Stomach (tissue), 9 donors: ENCODE data around the gene BCAS3. TPM values are rescaled to one million over a fixed set of nuclear protein-coding genes. Genes with fewer than 3 reads are reported as not detected.

Experiments
- DNase-seq, 2 donors: peaks; one replicate each; pipeline versions ENCODE4 v3.0.0 to v3.0.0-alpha.2; 2013 to 2019
- H3K27ac ChIP-seq, 5 donors: fragments of 200-600 bp in 4 of 5; sonication (generic) in 4 of 5; one replicate each; pipeline ENCODE4 v1.5.1; 2013 to 2019; ENCODE audit warnings: mild to moderate bottlenecking in 1 of 5, moderate library complexity in 1 of 5
- H3K27me3 ChIP-seq, 3 donors: fragments of 200-600 bp; sonication (generic); one replicate each; pipeline ENCODE4 v1.5.1; 2017 to 2019; ENCODE audit warnings: mixed run types in 1 of 3
- H3K36me3 ChIP-seq, 4 donors: fragments of 200-600 bp; sonication (generic); 1 replicate in 3 of 4; 2 replicates in 1 of 4; pipeline ENCODE4 v1.5.1; 2016 to 2019
- H3K4me1 ChIP-seq, 4 donors: fragments of 200-600 bp; sonication (generic); one replicate each; pipeline ENCODE4 v1.5.1; 2016 to 2019
- H3K4me3 ChIP-seq, 4 donors: fragments of 200-600 bp; sonication (generic) in 3 of 4; one replicate each; pipeline ENCODE4 v1.5.1; 2016 to 2019; ENCODE audit warnings: mild to moderate bottlenecking in 1 of 4
- H3K9me3 ChIP-seq, 4 donors: fragments of 200-600 bp; sonication (generic); one replicate each; pipeline ENCODE4 v1.5.1; 2016 to 2019
- EP300 ChIP-seq: sonication (generic); formaldehyde crosslinking; IDR thresholded peaks from one replicate; pipeline ENCODE4 v1.6.1; 2017; ENCODE audit warnings: antibody characterized with exemption
- POLR2A ChIP-seq, 4 donors: fragments of 450-650 bp; IDR thresholded peaks; one replicate each; pipeline ENCODE4 v1.6.1; 2016; ENCODE audit warnings: antibody characterized with exemption in 4 of 4, control low read depth in 2 of 4, mild to moderate bottlenecking in 1 of 4, moderate library complexity in 1 of 4
- POLR2AphosphoS5 ChIP-seq, 3 donors: sonication (generic); formaldehyde crosslinking; IDR thresholded peaks; one replicate each; pipeline ENCODE4 v1.6.1; 2016; ENCODE audit warnings: antibody characterized with exemption in 3 of 3
- WGBS, 5 donors: extraction: QIAGEN DNeasy Blood & Tissue Kit in 3 of 5; methylation state at CpG; one replicate each; pipeline versions ENCODE4 v1.1.5 to v1.1.7; 2013 to 2018; 5-methylcytosine and 5-hydroxymethylcytosine counted together
- intact Hi-C: fragments of 100-400 bp; cut with DNase I; formaldehyde crosslinking; loops from one replicate; pipeline ENCODE4 v1.15.1; 2023; ENCODE audit warnings: low total_unique reads
- polyA plus RNA-seq, 3 donors: library from polyadenylated mRNA; stranded (reverse); fragments of 200-250 nt; gene quantifications; one replicate each; pipeline ENCODE4 v1.2.3, GENCODE V29; 2013
- total RNA-seq, 5 donors: library from RNA; depleted of rRNA; stranded (reverse); fragments of >200 nt; gene quantifications; one replicate each; pipeline versions ENCODE4 v1.1.0 to v1.2.3, GENCODE V29; 2014 to 2016
- TF ChIP-seq, protein P1 (sequence below), 7 experiments: fragments of 450-650 bp in 4 of 7; fragments of 200-600 bp in 3 of 7; sonication (generic) in 3 of 7; IDR thresholded peaks; one replicate each; pipeline ENCODE4 v1.5.1; 2016 to 2019; ENCODE audit warnings: antibody characterized with exemption in 7 of 7, control low read depth in 2 of 7, mild to moderate bottlenecking in 1 of 7
- donor health status: healthy with polysubstance abuse.
- donor health status: Bipolar disorder and iron deficiency.
- donor health status: healthy.

The BCAS3 gene
- total and polyA plus RNA-seq, 8 donors: 4.9 to 150 (median 25.3) TPM

- TF ChIP-seq POLR2AphosphoS5 (IDR thresholded peaks at IDR 0.05) (no peak), POLR2A (IDR thresholded peaks at IDR 0.05) (no peak), EP300 (no peak)
- TF ChIP-seq, protein P1, sequence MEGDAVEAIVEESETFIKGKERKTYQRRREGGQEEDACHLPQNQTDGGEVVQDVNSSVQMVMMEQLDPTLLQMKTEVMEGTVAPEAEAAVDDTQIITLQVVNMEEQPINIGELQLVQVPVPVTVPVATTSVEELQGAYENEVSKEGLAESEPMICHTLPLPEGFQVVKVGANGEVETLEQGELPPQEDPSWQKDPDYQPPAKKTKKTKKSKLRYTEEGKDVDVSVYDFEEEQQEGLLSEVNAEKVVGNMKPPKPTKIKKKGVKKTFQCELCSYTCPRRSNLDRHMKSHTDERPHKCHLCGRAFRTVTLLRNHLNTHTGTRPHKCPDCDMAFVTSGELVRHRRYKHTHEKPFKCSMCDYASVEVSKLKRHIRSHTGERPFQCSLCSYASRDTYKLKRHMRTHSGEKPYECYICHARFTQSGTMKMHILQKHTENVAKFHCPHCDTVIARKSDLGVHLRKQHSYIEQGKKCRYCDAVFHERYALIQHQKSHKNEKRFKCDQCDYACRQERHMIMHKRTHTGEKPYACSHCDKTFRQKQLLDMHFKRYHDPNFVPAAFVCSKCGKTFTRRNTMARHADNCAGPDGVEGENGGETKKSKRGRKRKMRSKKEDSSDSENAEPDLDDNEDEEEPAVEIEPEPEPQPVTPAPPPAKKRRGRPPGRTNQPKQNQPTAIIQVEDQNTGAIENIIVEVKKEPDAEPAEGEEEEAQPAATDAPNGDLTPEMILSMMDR (IDR thresholded peaks at IDR 0.05): no peak
- Histone ChIP-seq H3K9me3 (no peaks in the 10 kb centered on the region), H3K27me3 (no peaks in the 10 kb centered on the region), H3K36me3 (peaks cover 0 to 5% (median 1%) of the 10 kb centered on the region in 4 donors), H3K4me3 (no peak overlapping the region), H3K27ac (no peak overlapping the region), H3K4me1 (peaks cover 0 to 6% (median 3%) of the 10 kb centered on the region in 4 donors)
- no peak for DNase-seq
- 83 to 97% (median 88%) methylated on average over 1 of the region's 1 CpG for WGBS, 5 donors
- intact Hi-C loops: no loop called here
These were observed 393.0 kb downstream of the BCAS3 start for GRCh38 chr17:61070649-61071048.

DNA sequence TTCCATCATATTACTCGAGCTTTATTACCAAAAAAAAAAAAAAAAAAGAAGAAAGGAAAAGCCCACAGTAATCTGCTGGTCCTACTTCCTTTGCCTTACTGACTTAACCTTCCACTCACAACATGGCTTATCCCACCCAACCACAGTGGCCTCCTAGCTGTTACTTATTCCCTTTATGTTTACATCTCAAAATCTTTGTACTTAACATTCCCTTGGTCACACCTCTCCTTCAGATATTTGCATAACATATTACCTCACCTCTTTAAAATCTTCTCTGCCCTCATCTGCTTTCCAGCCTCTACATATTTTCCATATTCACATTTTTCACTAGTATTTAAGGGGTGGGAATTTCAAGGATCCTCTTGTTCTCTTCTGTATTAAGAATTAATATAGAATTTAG, 395.0 kb downstream of the BCAS3 start:
- WGBS, 5 donors: 77 to 88% (median 81%) methylated on average over 1 of the region's 1 CpG
- TF ChIP-seq, protein P1 (IDR thresholded peaks at IDR 0.05): no peak
- TF ChIP-seq POLR2A (IDR thresholded peaks at IDR 0.05) (no peak), POLR2AphosphoS5 (IDR thresholded peaks at IDR 0.05) (no peak), EP300 (no peak)
- Histone ChIP-seq H3K4me1 (no peaks in the 10 kb centered on the region), H3K27me3 (no peaks in the 10 kb centered on the region), H3K36me3 (peaks cover 0 to 9% (median 5%) of the 10 kb centered on the region in 4 donors), H3K4me3 (no peak overlapping the region), H3K9me3 (no peaks in the 10 kb centered on the region), H3K27ac (no peak overlapping the region)
- peak in 1 of 2 donors; percentile 22 for DNase-seq
- intact Hi-C loops: no loop called here

- Histone ChIP-seq H3K9me3 (no peaks in the 10 kb centered on the region), H3K4me3 (no peak overlapping the region), H3K36me3 (peaks cover 0 to 9% (median 5%) of the 10 kb centered on the region in 4 donors), H3K4me1 (no peaks in the 10 kb centered on the region), H3K27me3 (no peaks in the 10 kb centered on the region), H3K27ac (no peak overlapping the region)
- intact Hi-C loops: no loop called here
- DNase-seq: no peak
- 89 to 100% (median 95%) methylated on average over 1 of the region's 1 CpG for WGBS, 5 donors
- TF ChIP-seq POLR2AphosphoS5 (IDR thresholded peaks at IDR 0.05) (no peak), EP300 (no peak), POLR2A (IDR thresholded peaks at IDR 0.05) (no peak)
- TF ChIP-seq, protein P1 (IDR thresholded peaks at IDR 0.05): no peak
These were observed 395.5 kb downstream of the BCAS3 start for GRCh38 chr17:61073131-61073530.

GRCh38 chr17:61073799-61074513, 396.3 kb downstream of the BCAS3 start:
- H3K27ac ChIP-seq: no peak overlapping the region
- no peaks in the 10 kb centered on the region for H3K27me3 ChIP-seq
- H3K4me3 ChIP-seq: no peak overlapping the region
- H3K4me1 ChIP-seq: no peaks in the 10 kb centered on the region
- intact Hi-C loops: no loop called here
- 92 to 100% (median 96%) methylated on average over 3 of the region's 3 CpGs for WGBS, 5 donors
- H3K36me3 ChIP-seq: peaks cover 0 to 11% (median 6%) of the 10 kb centered on the region in 4 donors
- no peaks in the 10 kb centered on the region for H3K9me3 ChIP-seq
- DNase-seq: no peak
- TF ChIP-seq, protein P1 (IDR thresholded peaks at IDR 0.05): no peak
- TF ChIP-seq POLR2AphosphoS5 (IDR thresholded peaks at IDR 0.05): no peak
- TF ChIP-seq EP300: no peak
